ENCODE data around the gene GBA3.

GBA3 gene

DNA sequence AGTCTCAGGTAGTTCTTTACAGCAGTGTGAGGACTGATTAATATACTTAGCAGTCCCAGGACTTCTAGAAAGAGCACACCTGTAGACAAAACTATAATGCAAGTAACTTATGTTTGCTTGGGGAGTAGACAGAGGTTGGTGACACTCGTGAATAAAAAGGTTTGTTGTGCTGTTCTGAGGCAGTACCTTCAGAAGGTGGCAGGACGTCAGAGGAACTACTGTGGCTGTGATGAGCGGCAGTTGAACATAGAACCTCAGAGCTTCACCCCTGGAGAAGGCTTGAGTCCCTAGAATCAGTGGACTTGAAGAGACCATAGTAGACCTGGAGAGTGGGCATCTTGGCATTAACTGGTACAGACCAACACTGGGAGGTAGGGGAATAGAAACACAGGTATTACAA is 3.3 kb upstream of the GBA3 start:
- H3K4me3 ChIP-seq (ENCODE audit: low read length), result no peak overlapping the region
- TF ChIP-seq, protein P1, sequence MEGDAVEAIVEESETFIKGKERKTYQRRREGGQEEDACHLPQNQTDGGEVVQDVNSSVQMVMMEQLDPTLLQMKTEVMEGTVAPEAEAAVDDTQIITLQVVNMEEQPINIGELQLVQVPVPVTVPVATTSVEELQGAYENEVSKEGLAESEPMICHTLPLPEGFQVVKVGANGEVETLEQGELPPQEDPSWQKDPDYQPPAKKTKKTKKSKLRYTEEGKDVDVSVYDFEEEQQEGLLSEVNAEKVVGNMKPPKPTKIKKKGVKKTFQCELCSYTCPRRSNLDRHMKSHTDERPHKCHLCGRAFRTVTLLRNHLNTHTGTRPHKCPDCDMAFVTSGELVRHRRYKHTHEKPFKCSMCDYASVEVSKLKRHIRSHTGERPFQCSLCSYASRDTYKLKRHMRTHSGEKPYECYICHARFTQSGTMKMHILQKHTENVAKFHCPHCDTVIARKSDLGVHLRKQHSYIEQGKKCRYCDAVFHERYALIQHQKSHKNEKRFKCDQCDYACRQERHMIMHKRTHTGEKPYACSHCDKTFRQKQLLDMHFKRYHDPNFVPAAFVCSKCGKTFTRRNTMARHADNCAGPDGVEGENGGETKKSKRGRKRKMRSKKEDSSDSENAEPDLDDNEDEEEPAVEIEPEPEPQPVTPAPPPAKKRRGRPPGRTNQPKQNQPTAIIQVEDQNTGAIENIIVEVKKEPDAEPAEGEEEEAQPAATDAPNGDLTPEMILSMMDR (conservative IDR thresholded peaks at IDR 0.05; ENCODE audit: low read depth, low read length), result no peak
- no peak for DNase-seq (ENCODE audit: low read depth)

DNA sequence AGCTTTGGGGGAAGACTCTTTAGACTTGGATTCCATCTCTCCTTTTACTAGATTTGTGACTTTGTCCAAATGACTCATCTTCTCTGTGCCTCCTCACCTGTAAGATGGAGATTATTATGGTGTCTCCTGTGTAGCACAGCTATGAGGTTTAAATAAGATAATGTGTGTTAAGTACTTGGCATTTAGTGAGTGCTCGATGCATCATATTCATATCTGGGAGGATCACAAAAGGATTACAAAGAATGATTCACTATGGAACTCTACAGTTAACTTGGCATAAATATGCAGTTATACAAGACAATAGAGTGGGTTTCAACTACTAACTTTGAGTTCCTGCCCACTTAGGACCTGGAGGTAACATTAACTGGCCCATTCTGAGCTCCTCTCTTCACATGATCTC is 2.3 kb downstream of the GBA3 start:
- TF ChIP-seq, protein P1 (conservative IDR thresholded peaks at IDR 0.05; ENCODE audit: low read depth, low read length), result no peak
- no peak overlapping the region for H3K4me3 ChIP-seq (ENCODE audit: low read length)
- DNase-seq (ENCODE audit: low read depth), result no peak

DNA sequence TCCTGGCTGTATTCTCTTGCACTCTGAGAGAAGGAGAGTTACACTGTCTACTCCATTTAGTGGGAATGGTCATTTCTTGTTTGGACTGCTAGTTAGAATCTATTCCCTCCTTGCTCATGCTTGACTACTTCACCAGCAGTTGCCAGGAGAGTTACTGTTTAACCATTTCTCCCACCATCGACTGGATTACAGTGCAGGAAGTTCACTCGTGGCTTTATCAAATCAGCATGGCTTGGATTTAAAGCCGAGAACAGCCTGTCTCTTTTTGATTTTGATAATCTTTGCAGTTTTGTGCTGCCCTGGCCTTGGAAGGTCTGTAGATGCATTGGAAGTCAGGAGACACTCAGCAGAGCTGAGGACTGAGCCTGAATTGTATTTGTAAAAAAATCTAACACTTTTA is 3.2 kb downstream of the GBA3 start:
- no peak for DNase-seq (ENCODE audit: low read depth)
- TF ChIP-seq, protein P1 (conservative IDR thresholded peaks at IDR 0.05; ENCODE audit: low read depth, low read length), result no peak
- H3K4me3 ChIP-seq (ENCODE audit: low read length), result no peak overlapping the region

DNA sequence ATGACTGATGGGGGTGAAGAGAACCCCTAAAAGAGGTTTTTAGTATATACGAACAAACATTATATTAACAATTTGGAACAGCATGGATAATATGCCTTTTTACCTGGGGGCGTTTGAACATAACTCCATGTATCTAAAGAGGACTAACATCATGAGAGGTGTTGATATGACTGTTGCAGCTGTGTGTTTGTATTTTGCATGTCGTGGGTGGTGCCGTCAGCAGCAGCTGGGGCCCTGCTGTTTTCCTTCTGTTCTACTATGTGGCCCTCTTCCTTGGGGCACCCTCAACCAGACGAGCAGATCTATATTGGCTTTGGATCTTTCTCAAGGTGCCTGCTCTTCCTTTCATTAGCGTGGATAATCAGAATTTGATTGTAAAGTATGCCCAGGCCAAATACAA is 11.2 kb downstream of the GBA3 start:
- no peak overlapping the region for H3K4me3 ChIP-seq (ENCODE audit: low read length)
- DNase-seq (ENCODE audit: low read depth), result no peak
- TF ChIP-seq, protein P1 (conservative IDR thresholded peaks at IDR 0.05; ENCODE audit: low read depth, low read length), result no peak

DNA sequence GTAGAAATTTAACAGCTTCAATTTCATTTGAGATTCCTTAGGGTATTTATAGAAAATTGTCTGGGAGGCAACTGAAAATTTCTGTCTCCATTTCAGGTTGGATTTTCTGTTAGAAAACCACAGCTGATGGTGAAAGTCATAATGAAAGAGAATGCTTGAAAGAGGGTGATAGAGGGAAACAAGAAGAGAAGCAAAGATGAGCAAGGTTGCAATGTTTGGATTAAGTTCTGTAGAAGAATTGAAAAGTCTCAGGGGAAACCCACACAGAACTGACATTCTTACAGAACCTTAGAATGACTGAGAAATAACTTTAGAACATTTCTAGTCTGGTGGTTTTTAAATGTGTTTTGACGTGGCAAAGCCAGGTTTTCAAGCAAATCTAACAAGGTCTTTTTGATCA is 14.7 kb downstream of the GBA3 start:
- no peak for DNase-seq (ENCODE audit: low read depth)
- TF ChIP-seq, protein P1 (conservative IDR thresholded peaks at IDR 0.05; ENCODE audit: low read depth, low read length), result no peak
- H3K4me3 ChIP-seq (ENCODE audit: low read length), result no peak overlapping the region

DNA sequence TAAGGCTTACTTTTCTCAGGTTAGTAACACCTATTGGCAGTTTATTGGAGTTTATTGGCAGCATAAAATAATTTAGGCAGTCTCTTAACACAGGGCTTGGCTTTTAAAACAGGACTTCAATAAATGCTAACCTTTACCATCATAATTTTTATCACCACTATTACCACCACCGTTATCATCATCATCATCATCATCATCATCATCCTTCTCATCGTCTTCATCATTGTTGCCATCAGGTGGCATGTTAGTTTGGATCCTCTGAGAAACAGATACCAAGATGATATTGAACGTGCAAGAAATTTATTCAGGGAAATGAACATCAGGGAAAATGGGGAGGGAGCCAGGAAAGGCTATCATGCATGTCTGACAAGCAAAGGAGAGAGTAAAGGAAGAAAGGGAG is 16.2 kb downstream of the GBA3 start:
- H3K4me3 ChIP-seq (ENCODE audit: low read length), result no peak overlapping the region
- TF ChIP-seq, protein P1 (conservative IDR thresholded peaks at IDR 0.05; ENCODE audit: low read depth, low read length), result no peak
- no peak for DNase-seq (ENCODE audit: low read depth)

DNA sequence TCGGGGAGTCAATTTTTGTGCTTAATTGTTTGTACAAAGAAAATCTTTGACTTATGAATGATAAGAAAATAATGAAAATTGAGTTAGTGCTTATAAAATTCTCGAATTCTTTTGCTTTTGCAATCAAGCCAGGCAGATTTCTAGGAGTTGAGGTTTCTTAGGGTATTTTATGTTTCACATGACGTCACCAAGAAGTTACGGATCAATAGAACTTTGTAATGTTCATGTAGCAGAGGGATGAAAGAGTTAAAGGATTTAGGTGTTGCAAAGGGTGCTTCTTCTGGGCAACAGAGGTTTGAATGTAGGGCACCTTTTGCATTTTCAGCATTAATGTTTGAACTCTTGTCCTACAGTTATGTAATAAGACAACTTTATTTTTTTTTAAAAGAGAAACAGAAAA is 19.4 kb downstream of the GBA3 start:
- TF ChIP-seq, protein P1 (conservative IDR thresholded peaks at IDR 0.05; ENCODE audit: low read depth, low read length), result no peak
- H3K4me3 ChIP-seq (ENCODE audit: low read length), result no peak overlapping the region
- DNase-seq (ENCODE audit: low read depth), result no peak
